Muscle of leg (tissue), 11 donors: ENCODE data around the gene SPDYE16. TPM values are rescaled to one million over a fixed set of nuclear protein-coding genes. Genes with fewer than 3 reads are reported as not detected.
"Not testable (repeated sequence)": the region's sequence is repeated elsewhere in the genome, so short reads cannot be mapped to it uniquely, and the experiment has no call there.

Source experiments
- DNase-seq: peaks from one replicate; pipeline ENCODE4 v3.0.0; 2013
- H3K27ac ChIP-seq: one replicate; pipeline ENCODE4 v1.5.1; 2013; ENCODE audit warnings: mild to moderate bottlenecking, low read length, control low read depth
- H3K27me3 ChIP-seq: one replicate; pipeline ENCODE4 v1.6.1; 2013; ENCODE audit warnings: low read length; ENCODE audit not compliant: control insufficient read depth, insufficient read depth
- H3K36me3 ChIP-seq: one replicate; pipeline ENCODE4 v1.6.1; 2013; ENCODE audit warnings: low read length; ENCODE audit not compliant: control insufficient read depth, insufficient read depth
- H3K4me1 ChIP-seq: one replicate; pipeline ENCODE4 v1.6.1; 2013; ENCODE audit warnings: low read length; ENCODE audit not compliant: control insufficient read depth, insufficient read depth
- H3K4me3 ChIP-seq: one replicate; pipeline ENCODE4 v1.5.1; 2013; ENCODE audit warnings: low read length, control low read depth
- H3K9me3 ChIP-seq: replicated peaks from 2 replicates; pipeline ENCODE4 v1.6.1; 2013; ENCODE audit warnings: low read depth, low read length; ENCODE audit not compliant: control insufficient read depth
- WGBS: methylation state at CpG from one replicate; pipeline ENCODE4 v1.1.5; 2013; ENCODE audit warnings: missing lambda C conversion rate; ENCODE audit not compliant: insufficient coverage; 5-methylcytosine and 5-hydroxymethylcytosine counted together
- polyA plus RNA-seq, 8 donors: library from polyadenylated mRNA; unstranded; fragments of 120-200 nt; gene quantifications; one replicate each; pipeline versions ENCODE4 v1.2.1 to v1.2.3, GENCODE V29; 2013; ENCODE audit warnings: inconsistent platforms in 1 of 8, low replicate concordance in 1 of 8; ENCODE audit not compliant: insufficient read length in 8 of 8, insufficient read depth in 1 of 8
- total RNA-seq: library from RNA; stranded (reverse); fragments of 120-200 nt; gene quantifications from one replicate; pipeline ENCODE4 v1.2.4, GENCODE V29; 2013

The SPDYE16 gene
- total and polyA plus RNA-seq, 9 donors, result 0.22 to 3.9 (median 1.5) TPM

DNA sequence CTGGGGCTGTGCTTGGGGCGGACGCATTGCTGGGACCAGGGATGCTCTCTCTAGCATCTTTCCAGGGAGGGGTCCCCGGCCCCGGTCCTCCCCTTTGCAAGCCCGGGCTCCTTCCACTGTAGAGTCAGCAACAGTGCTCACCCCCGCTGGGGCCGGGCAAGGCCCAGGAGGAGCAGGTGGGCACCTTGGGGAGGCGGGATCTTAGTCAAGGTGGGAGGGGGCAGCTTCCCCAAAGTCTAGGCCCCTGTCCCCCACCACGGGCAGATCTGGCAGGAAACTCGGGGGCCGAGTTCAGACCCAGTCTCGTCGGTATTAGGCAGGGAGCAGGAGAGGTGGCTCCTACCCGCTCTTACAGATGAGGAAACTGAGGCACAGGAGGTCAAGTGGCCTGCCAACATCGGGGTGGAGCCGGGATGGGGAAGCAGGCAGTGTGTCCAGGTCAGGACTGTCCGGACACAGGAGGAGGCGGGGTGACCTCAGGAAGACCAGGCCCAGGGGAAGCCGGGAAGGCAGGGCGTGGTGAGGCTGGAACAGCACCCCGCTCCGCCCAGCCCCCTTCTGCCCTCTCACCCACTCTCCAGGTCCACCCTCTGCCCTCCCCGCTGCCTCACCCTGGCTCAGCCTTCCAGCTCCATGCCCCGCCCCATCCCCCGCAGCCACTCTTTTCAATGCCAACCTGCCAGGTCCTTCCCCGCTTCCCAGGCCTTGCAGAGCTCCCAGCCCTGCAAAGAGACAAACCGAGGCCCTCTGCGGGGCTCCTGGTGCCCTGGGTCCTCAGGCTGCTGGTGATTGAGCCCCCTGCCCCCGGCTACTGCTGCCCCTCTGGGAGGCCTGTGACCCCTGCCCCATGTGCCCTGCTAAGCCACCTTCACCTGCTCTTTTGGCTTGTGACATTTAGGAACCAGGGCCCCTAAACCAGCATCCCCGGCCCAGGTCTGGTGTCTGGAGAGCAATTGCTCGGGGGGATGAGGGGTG, 30.9 kb downstream of the SPDYE16 start:
- not testable (repeated sequence) for H3K9me3 ChIP-seq, H3K36me3 ChIP-seq, DNase-seq, H3K4me3 ChIP-seq, H3K27ac ChIP-seq, H3K27me3 ChIP-seq
- peaks cover 11% of the 10 kb centered on the region for H3K4me1 ChIP-seq
- WGBS, result no CpG with 5 or more reads among the region's 31 CpGs

DNA sequence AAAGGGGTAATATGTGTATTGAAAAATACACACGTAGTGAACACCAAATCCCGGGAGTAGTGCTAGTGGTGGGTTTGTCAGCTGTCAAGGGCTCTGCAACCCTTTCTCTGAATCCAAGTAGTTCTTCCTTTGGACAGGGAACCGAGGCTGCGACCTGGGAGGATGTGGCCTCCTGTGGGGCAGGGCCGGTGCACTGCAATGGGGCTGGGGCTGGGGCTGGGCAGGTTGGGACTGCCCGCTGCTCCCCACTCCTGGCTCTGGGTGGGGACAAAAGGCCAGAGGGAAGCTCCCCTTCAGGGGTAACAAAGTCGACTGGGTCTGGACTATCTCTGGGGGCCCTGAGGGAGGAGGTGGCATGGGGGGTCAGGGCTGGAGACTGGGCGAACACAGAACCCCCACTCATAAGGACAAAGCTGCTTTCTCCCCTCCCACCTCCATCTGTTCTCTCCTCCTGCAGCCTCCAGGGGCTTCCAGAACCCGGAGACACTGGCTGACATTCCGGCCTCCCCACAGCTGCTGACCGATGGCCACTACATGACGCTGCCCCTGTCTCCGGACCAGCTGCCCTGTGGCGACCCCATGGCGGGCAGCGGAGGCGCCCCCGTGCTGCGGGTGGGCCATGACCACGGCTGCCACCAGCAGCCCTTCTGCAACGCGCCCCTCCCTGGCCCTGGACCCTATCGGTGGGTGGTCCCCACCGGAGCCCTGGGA, 31.7 kb downstream of the SPDYE16 start:
- not testable (repeated sequence) for H3K36me3 ChIP-seq, H3K27me3 ChIP-seq, H3K4me3 ChIP-seq, H3K9me3 ChIP-seq, DNase-seq, H3K27ac ChIP-seq
- H3K4me1 ChIP-seq, result peaks cover 11% of the 10 kb centered on the region
- WGBS, result no CpG with 5 or more reads among the region's 24 CpGs

DNA sequence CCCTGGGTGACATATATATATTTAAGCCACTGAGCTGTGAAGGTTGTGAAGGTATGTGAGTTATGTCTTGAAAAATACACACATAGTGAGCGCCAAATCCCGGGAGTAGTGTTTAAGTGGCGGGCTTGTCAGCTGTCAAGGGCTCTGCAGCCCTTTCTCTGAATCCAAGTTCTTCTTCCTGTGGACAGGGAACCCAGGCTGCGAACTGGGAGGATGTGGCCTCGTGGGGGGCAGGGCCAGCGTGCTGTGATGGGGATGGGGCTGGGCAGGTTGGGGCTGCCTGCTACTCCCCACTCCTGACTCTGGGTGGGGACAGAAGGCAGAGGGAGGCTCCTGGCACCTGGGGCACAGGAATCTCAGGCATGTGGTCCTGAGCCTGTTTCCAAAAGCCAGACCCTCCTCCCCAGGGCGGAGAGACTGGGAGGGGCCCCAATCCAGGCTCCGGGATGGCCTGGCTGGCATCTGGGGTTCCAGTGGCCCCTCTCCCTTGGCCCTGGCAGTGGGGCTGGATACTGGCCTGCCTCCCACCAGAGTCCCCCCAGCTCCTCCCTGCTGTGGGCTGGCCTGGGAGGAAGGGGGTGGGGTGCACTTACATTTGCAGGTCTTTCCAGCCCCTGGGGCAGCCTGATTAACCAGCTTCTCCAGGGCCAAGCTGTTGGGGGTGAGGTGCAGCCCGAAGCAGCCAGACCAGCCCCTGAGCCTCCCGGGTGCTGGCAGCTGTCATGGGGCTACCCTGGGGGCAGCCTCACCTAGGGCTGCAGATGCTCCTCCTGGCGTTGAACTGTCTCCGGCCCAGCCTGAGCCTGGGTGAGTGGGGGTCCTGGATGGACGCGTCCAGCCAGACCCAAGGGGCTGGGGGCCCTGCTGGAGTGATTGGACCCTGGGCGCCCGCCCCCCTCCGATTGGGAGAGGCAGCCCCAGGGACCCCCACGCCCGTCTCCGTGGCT, 32.9 kb downstream of the SPDYE16 start, which contains the start of gene UPK3B:
UPK3B (plus strand) TSS at position 622 of the 947 bp plus-strand sequence; CDS start at position 723, 101 bp downstream.
- Histone ChIP-seq H3K9me3 (no peaks in the 10 kb centered on the region), H3K4me3 (no peak within 1 kb of the TSS), H3K27ac (no peak within 1 kb of the TSS), H3K4me1 (peaks cover 11% of the 10 kb centered on the region), H3K36me3 (peaks cover 13% of the 10 kb centered on the region), H3K27me3 (no peaks in the 10 kb centered on the region)
- DNase-seq, result no peak
- 34% methylated on average over 7 of the region's 20 CpGs for WGBS

DNA sequence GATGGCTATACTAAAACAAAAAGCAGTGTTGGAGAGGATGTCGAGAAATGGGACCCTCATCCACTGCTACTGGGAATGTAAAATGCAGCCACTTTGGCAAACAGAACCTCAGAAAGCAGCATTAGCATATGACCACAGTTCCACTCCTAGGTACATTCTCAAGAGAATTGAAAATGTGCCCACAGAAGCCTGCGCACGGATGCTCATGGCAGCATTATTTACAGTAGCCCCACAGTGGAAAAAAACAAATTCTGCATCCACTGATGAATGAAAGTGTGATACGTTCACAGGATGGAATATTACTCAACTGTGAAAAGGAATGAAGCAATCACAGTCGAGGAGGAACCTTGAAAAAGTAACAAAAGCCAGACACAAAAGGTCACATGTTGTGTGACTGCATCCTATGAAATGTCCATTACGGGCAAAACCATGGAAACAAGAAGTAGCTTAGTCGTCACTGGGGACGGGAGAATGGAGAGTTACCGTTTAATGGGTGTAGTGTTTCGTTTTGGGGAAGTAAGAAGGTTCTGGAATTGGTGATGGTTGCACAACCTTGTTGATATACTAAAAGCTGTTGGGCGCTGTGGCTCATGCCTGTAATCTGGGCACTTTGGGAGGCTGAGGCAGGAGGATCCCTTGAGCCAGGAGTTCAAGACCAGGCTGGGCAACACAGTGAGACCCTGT, 35.2 kb downstream of the SPDYE16 start:
- no peak overlapping the region for H3K27ac ChIP-seq
- no peaks in the 10 kb centered on the region for H3K9me3 ChIP-seq
- H3K36me3 ChIP-seq, result peaks cover 18% of the 10 kb centered on the region
- peaks cover 10% of the 10 kb centered on the region for H3K4me1 ChIP-seq
- H3K27me3 ChIP-seq, result no peaks in the 10 kb centered on the region
- H3K4me3 ChIP-seq, result no peak overlapping the region
- DNase-seq, result no peak
- 79% methylated on average over 8 of the region's 11 CpGs for WGBS

DNA sequence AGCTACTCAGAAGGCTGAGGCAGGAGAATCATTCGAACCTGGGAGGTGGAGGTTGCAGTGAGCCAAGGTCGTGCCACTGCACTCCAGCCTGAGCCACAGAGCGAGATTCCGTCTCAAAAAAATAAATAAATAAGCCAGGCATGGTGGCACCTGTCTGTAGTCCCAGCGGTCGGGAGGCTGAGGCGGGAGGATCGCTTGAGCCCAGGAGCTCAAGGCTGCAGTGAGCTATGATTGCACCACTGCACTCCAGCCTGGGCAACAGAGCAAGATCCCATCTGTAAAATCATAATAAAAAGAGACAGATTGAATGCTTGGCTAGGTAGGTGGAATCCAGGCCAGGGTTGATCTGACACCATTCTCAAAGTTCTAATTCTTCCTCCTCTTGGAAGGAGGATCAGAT, 36.5 kb downstream of the SPDYE16 start:
- peaks cover 21% of the 10 kb centered on the region for H3K36me3 ChIP-seq
- not testable (repeated sequence) for H3K27ac ChIP-seq, H3K4me3 ChIP-seq, H3K27me3 ChIP-seq, H3K9me3 ChIP-seq, DNase-seq, H3K4me1 ChIP-seq
- WGBS, result 92% methylated on average over 8 of the region's 8 CpGs

DNA sequence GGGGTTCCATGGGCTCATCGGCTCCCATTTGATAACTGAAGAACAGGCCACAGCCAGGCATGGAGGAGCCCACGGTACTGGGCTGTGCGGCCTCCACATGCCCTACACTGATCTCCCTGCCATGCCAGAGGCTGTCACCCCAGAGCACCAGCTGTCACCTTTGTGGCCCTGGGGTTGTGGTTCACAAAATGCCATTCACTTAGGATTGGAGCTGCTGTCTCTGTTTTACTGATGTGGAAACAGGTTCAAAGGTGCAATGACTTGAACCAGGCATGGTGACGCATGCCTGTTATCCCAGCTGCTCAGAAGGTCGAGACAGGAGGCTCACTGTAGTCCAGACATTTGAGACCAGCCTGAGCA, 37.0 kb downstream of the SPDYE16 start:
- no peaks in the 10 kb centered on the region for H3K9me3 ChIP-seq
- DNase-seq, result no peak
- no peaks in the 10 kb centered on the region for H3K27me3 ChIP-seq
- WGBS, result 53% methylated on average over 3 of the region's 5 CpGs
- peaks cover 21% of the 10 kb centered on the region for H3K36me3 ChIP-seq
- H3K4me1 ChIP-seq, result peaks cover 9% of the 10 kb centered on the region
- H3K4me3 ChIP-seq, result no peak overlapping the region
- H3K27ac ChIP-seq, result no peak overlapping the region

DNA sequence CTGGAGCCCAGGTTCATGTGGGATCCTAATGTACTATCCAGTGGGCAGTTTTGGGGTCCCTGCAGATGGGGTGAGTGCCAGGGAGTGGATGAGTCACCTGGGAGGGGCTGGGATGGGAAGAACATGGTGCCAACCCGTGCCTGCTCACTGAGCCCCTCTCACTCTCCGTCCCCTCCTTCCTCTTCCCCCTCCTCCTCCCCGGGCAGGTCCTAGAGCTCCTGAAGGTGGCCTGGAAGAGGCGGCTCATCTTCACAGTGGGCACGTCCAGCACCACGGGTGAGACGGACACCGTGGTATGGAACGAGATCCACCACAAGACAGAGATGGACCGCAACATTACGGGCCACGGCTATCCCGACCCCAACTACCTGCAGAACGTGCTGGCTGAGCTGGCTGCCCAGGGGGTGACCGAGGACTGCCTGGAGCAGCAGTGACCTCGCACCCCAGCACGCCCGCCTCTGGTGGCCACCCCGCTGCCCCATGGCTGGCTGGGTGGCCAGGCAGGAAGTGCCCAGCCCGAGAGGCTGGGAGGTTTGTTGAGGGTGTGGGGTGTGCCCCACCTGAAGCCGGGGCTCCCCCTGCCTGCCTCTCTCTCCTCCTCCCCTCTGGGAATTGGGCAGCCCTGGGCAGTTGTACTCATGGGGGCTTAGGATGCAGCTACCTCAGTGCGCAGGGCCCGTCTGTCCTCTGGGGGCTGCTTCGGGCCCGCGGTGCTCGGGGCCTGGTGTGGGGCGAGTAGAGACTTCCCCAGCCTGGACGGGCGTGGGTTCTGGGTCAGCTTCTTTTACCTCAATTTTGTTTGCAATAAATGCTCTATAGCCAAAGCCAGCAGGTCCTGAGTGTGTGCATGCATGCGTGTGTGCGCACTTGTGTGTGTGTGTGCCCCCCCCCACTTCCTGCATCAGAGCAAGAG, 37.7 kb downstream of the SPDYE16 start:
- Histone ChIP-seq H3K9me3 (no peaks in the 10 kb centered on the region), H3K36me3 (peaks cover 21% of the 10 kb centered on the region), H3K4me3 (no peak overlapping the region), H3K27me3 (no peaks in the 10 kb centered on the region), H3K4me1 (peaks cover 7% of the 10 kb centered on the region), H3K27ac (no peak overlapping the region)
- WGBS, result 91% methylated on average over 22 of the region's 32 CpGs
- no peak for DNase-seq

DNA sequence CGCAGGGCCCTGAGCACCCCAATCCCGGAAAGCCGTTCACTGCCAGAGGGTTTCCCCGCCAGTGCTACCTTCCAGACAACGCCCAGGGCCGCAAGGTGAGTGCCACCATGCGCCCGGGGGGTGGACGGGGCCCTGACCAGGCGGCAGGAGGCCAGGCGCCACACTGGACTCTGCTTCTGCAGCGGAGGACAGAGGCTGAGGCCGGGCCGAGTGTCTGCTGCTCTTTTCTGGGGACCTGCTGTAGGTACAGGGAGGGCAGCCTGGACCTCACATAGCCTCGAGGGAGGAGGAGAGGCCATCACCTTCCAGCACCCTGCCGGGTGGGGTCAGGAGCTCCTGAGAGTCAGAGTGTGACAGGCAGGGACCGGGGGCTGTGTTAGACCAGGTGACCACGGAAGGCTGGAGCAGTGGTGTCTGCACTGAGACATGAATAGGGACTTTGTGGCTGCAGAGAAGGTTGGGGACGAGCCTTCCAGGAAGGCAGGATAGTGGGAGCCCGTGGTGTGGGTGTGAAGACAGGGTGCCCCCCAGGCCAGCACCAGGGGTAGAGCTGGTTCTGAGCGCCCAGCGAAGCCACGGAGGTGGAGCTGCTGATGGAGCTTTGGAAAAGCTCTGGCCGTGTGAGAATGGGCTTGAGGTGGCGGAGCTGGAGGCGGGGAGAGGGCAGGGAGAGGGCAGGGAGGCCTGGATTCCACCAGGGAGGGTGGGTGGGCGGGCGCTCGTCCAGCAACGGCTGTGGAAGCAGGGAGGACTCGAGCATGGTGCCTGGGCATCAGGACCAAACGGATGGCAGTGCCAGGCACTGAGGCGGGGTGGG, 38.5 kb downstream of the SPDYE16 start:
- H3K4me1 ChIP-seq, DNase-seq, H3K9me3 ChIP-seq, H3K27me3 ChIP-seq, H3K27ac ChIP-seq, H3K4me3 ChIP-seq: not testable (repeated sequence)
- peaks cover 21% of the 10 kb centered on the region for H3K36me3 ChIP-seq
- WGBS, result 81% methylated on average over 13 of the region's 33 CpGs
